ENCODE data around the gene LRRC32.

Gene LRRC32

GRCh38 chr11:76680518-76681425 is 10.2 kb upstream of the LRRC32 start:
- DNase-seq (ENCODE audit: insufficient read length, low spot score) (peak; percentile 87), FAIRE-seq (no peak)
- TF ChIP-seq POLR2A (IDR thresholded peaks at IDR 0.05; ENCODE audit: low read depth, low read length), result no peak

DNA sequence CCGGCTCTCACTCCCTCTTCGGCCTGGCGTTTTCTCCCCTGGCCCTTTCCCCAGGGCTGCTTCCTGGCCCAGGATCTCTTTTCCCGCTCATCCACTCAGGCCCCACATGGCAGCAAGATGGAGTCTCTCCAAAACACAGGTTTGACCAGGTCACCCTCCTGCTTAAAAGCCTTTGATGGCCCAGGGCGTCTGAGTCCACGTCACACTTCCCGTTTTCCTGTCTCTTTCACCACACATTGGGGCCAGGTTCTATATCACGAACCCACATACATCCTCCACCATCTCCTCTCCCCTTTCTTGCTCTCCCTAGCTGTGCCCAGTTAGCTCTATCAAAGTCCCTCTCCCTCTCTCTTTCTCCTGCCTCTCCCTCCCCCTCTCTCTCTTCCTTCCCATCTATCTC is 7.8 kb upstream of the LRRC32 start:
- TF ChIP-seq POLR2A (IDR thresholded peaks at IDR 0.05; ENCODE audit: low read depth, low read length), result no peak
- FAIRE-seq (no peak), DNase-seq (ENCODE audit: insufficient read length, low spot score) (no peak)

- no peak for TF ChIP-seq POLR2A (IDR thresholded peaks at IDR 0.05; ENCODE audit: low read depth, low read length)
- DNase-seq (ENCODE audit: insufficient read length, low spot score) (no peak), FAIRE-seq (no peak)
These were observed 6.9 kb upstream of the LRRC32 start for GRCh38 chr11:76677458-76677765.

DNA sequence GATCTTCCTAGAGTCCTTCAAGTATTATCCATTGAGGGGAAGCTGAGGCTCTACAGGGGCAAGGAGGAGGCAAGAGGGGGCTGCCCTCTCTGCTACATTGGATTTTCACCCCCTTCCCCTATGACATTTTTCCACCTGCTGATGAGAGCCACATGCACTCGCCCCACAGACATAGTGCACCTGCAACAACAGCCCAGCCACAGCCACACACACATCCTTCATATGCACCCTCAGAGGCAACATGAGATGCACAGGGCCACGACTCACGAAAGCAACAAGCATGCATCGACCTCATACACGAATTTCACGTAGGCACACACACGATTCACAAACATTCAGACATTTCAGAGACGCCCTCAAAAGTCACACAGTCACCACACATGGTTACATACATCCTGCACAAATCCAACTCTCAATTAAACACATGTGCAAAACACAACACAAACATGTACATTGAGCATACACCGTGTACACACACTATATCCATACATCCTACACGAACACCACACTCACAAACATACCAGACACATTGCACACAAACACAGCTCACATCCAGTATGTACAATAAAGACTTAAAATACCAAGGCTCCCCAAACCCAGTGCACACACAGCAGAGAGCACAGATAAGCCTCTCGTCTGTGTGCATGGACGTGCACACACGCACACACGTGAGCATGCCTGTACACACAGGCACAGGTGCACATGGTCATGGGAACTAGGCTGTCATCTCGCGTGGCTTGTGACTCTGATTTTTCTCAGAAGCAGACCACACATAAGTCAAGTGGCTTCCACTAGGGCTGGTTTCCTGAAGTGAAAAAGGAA is 6.3 kb upstream of the LRRC32 start:
- DNase-seq (ENCODE audit: insufficient read length, low spot score) (no peak), FAIRE-seq (no peak)
- TF ChIP-seq POLR2A (IDR thresholded peaks at IDR 0.05; ENCODE audit: low read depth, low read length), result no peak

GRCh38 chr11:76674517-76675400 is 4.2 kb upstream of the LRRC32 start:
- no peak for TF ChIP-seq POLR2A (IDR thresholded peaks at IDR 0.05; ENCODE audit: low read depth, low read length)
- no peak for FAIRE-seq

GRCh38 chr11:76673176-76674142 is 2.9 kb upstream of the LRRC32 start:
- FAIRE-seq, result no peak
- no peak for DNase-seq (ENCODE audit: insufficient read length, low spot score)

More at GRCh38 chr11:76674517-76675400, 4.2 kb upstream of the LRRC32 start:
- DNase-seq (ENCODE audit: insufficient read length, low spot score), result no peak

GRCh38 chr11:76672431-76673175 is 2.1 kb upstream of the LRRC32 start:
- no peak for TF ChIP-seq POLR2A (IDR thresholded peaks at IDR 0.05; ENCODE audit: low read depth, low read length)

More at GRCh38 chr11:76673176-76674142, 2.9 kb upstream of the LRRC32 start:
- TF ChIP-seq POLR2A (IDR thresholded peaks at IDR 0.05; ENCODE audit: low read depth, low read length), result no peak

DNA sequence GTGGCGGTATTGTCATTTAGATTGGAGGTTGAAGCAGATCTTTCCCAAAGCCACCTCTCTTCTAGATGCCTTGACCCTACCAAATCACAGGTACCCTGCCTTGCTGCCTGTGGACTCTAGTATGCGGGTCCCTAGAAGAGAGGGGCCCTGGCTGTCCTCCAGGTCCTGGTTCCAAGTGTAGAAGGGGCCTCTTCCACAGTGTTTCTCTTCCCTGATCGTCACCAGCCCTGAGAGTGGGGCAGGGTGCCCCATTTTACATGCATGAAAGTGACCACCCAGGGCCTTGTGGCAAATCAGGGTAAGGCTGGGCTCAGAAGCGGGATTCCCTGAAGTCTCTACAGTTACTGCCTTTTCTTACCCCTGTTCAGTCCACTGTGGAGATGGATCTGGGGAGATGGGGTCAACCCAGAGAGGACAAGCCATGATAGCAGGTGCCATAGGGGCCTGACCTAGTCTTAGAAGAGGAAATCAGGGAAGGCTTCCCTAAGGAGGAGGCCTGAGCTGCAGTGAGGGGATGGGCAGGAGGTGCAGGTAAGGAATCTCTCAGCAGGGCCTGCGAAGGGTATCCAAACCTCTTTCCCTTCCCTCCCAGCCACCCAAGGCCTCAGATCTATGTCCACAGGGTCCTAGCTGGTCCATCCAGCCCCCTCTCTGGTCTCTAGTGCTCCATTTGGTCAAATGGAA is 1.2 kb upstream of the LRRC32 start:
- no peak for DNase-seq (ENCODE audit: insufficient read length, low spot score)
- TF ChIP-seq POLR2A (IDR thresholded peaks at IDR 0.05; ENCODE audit: low read depth, low read length), result no peak
- FAIRE-seq, result no peak

More at GRCh38 chr11:76672431-76673175, 2.1 kb upstream of the LRRC32 start:
- FAIRE-seq (no peak), DNase-seq (ENCODE audit: insufficient read length, low spot score) (no peak)

- DNase-seq (ENCODE audit: insufficient read length, low spot score), result no peak
- FAIRE-seq, result no peak
- TF ChIP-seq POLR2A (IDR thresholded peaks at IDR 0.05; ENCODE audit: low read depth, low read length), result no peak
These were observed 668 bp upstream of the LRRC32 start for GRCh38 chr11:76671237-76671592.

- TF ChIP-seq POLR2A (IDR thresholded peaks at IDR 0.05; ENCODE audit: low read depth, low read length), result no peak
- FAIRE-seq, result no peak
- DNase-seq (ENCODE audit: insufficient read length, low spot score), result no peak
These were observed 554 bp downstream of the LRRC32 start for GRCh38 chr11:76669901-76670484.

Data from H54 (cell line).